ENCODE results near the gene CYP4F2. TPM values are rescaled to one million over a fixed set of nuclear protein-coding genes. Genes with fewer than 3 reads are reported as not detected.
"Not testable (repeated sequence)": the region's sequence is repeated elsewhere in the genome, so short reads cannot be mapped to it uniquely, and the experiment has no call there.

Gene CYP4F2
- total RNA-seq, 1 experiment from 2014 or later: 0.70 TPM

- DNase-seq (ENCODE audit: low spot score): no peak
Observed at GRCh38 chr19:15900504-15900903, 2.6 kb upstream of the CYP4F2 start.

GRCh38 chr19:15900032-15900431 lies 2.2 kb upstream of the CYP4F2 start:
- DNase-seq (ENCODE audit: low spot score): not testable (repeated sequence)

GRCh38 chr19:15899561-15899960 lies 1.7 kb upstream of the CYP4F2 start:
- DNase-seq (ENCODE audit: low spot score): not testable (repeated sequence)

- DNase-seq (ENCODE audit: low spot score): no peak
Observed at GRCh38 chr19:15897026-15897737, 692 bp downstream of the CYP4F2 start.

- no peak for DNase-seq (ENCODE audit: low spot score)
Observed at GRCh38 chr19:15895876-15896430, 1.9 kb downstream of the CYP4F2 start.

GRCh38 chr19:15894359-15894758 lies 3.5 kb downstream of the CYP4F2 start:
- no peak for DNase-seq (ENCODE audit: low spot score)

- DNase-seq (ENCODE audit: low spot score): no peak
Observed at GRCh38 chr19:15893477-15893876, 4.4 kb downstream of the CYP4F2 start.

GRCh38 chr19:15892012-15892411 lies 5.9 kb downstream of the CYP4F2 start:
- no peak for DNase-seq (ENCODE audit: low spot score)

GRCh38 chr19:15891434-15891833 lies 6.4 kb downstream of the CYP4F2 start:
- DNase-seq (ENCODE audit: low spot score): no peak

GRCh38 chr19:15889339-15889738 lies 8.5 kb downstream of the CYP4F2 start:
- not testable (repeated sequence) for DNase-seq (ENCODE audit: low spot score)

- no peak for DNase-seq (ENCODE audit: low spot score)
Observed at GRCh38 chr19:15885919-15886318, 12.0 kb downstream of the CYP4F2 start.

GRCh38 chr19:15885167-15885566 lies 12.7 kb downstream of the CYP4F2 start:
- DNase-seq (ENCODE audit: low spot score): no peak

- DNase-seq (ENCODE audit: low spot score): not testable (repeated sequence)
Observed at GRCh38 chr19:15883329-15883728, 14.5 kb downstream of the CYP4F2 start.

- no peak for DNase-seq (ENCODE audit: low spot score)
Observed at GRCh38 chr19:15874821-15875474, 22.9 kb downstream of the CYP4F2 start.

GRCh38 chr19:15873771-15874170 lies 24.1 kb downstream of the CYP4F2 start:
- DNase-seq (ENCODE audit: low spot score): not testable (repeated sequence)

- no peak for DNase-seq (ENCODE audit: low spot score)
Observed at GRCh38 chr19:15871570-15871969, 26.3 kb downstream of the CYP4F2 start.

- no peak for DNase-seq (ENCODE audit: low spot score)
Observed at GRCh38 chr19:15869873-15870272, 28.0 kb downstream of the CYP4F2 start.

GRCh38 chr19:15869109-15869555 lies 28.7 kb downstream of the CYP4F2 start:
- peak; percentile 34 for DNase-seq (ENCODE audit: low spot score)

GRCh38 chr19:15866636-15867035 lies 31.2 kb downstream of the CYP4F2 start:
- DNase-seq (ENCODE audit: low spot score): no peak

- DNase-seq (ENCODE audit: low spot score): no peak
Observed at GRCh38 chr19:15864824-15865223, 33.0 kb downstream of the CYP4F2 start.

- no peak for DNase-seq (ENCODE audit: low spot score)
Observed at GRCh38 chr19:15863272-15863671, 34.6 kb downstream of the CYP4F2 start.

GRCh38 chr19:15862444-15862843 lies 35.4 kb downstream of the CYP4F2 start:
- DNase-seq (ENCODE audit: low spot score): no peak

- no peak for DNase-seq (ENCODE audit: low spot score)
Observed at GRCh38 chr19:15860522-15860921, 37.4 kb downstream of the CYP4F2 start.

All from H4 (cell line).